GM23338 (cell line): ENCODE measurements around the gene FASTKD3.

Experiments used
- CREB1 ChIP-seq: fragments of 250-450 bp; sonication (Bioruptor Pico); IDR thresholded peaks from 2 replicates; pipeline ENCODE4 v1.5.0; 2020; ENCODE audit warnings: low read depth, mild to moderate bottlenecking, moderate library complexity
- CTCF ChIP-seq, 2 experiments: fragments of 200-600 bp in 1 of 2; sonication (generic) in 1 of 2; conservative IDR thresholded peaks; 2 replicates each; pipeline versions ENCODE4 v1.5.1 to v1.6.1; 2016 to 2017; ENCODE audit warnings: antibody characterized with exemption in 2 of 2, low read depth in 2 of 2, mild to moderate bottlenecking in 2 of 2, moderate library complexity in 1 of 2
- ETS1 ChIP-seq: IDR thresholded peaks from 2 replicates; pipeline ENCODE4 v1.6.1; 2016; ENCODE audit warnings: antibody characterized with exemption
- EZH2 ChIP-seq: fragments of 200-600 bp; sonication (generic); IDR thresholded peaks from one replicate; pipeline ENCODE4 v1.8.0; 2017; ENCODE audit warnings: antibody characterized with exemption, mild to moderate bottlenecking, low read depth; ENCODE audit not compliant: unreplicated experiment
- EZH2phosphoT487 ChIP-seq: fragments of 200-600 bp; sonication (generic); IDR thresholded peaks from one replicate; pipeline ENCODE4 v1.8.1; 2018; ENCODE audit warnings: antibody characterized with exemption; ENCODE audit not compliant: unreplicated experiment
- NANOG ChIP-seq: IDR thresholded peaks from 2 replicates; pipeline ENCODE4 v1.6.1; 2016; ENCODE audit warnings: antibody characterized with exemption, borderline replicate concordance
- POLR2AphosphoS5 ChIP-seq: IDR thresholded peaks from 2 replicates; pipeline ENCODE4 v1.6.1; 2016; ENCODE audit warnings: antibody characterized with exemption, low read depth
- REST ChIP-seq: IDR thresholded peaks from one replicate; pipeline ENCODE4 v1.6.1; 2018; ENCODE audit warnings: antibody characterized with exemption; ENCODE audit not compliant: unreplicated experiment
- ZNF114 ChIP-seq: fragments of 250-450 bp; sonication (Bioruptor Pico); IDR thresholded peaks from 2 replicates; pipeline ENCODE4 v1.5.0; 2020; ENCODE audit warnings: mild to moderate bottlenecking, moderate library complexity

GRCh38 chr5:7848296-7848695, 20.5 kb downstream of the FASTKD3 start:
- TF ChIP-seq CTCF (conservative IDR thresholded peaks at IDR 0.05; ENCODE audit: low read depth in 2 of 2) (no peak), REST (no peak), EZH2 (no peak), POLR2AphosphoS5 (no peak), EZH2phosphoT487 (no peak), CREB1 (CRISPR knock-in tag) (no peak), ETS1 (no peak), ZNF114 (CRISPR knock-in tag) (no peak), NANOG (no peak)
